Measurements from ENCODE around the gene PHF19.

The PHF19 gene

GRCh38 chr9:120913647-120914264, 36.8 kb upstream of the PHF19 start:
- Histone ChIP-seq H3K4ac (ENCODE audit: low read length) (no peak overlapping the region), H3K36me3 (replicated peaks in 1 of 2; ENCODE audit: control insufficient read depth in 2 of 2, insufficient read depth in 2 of 2, low read length in 2 of 2) (no peaks in the 10 kb centered on the region), H2AK5ac (ENCODE audit: low read depth, low read length) (no peak overlapping the region), H3K23ac (ENCODE audit: low read depth, low read length, poor library complexity) (no peak overlapping the region), H3K18ac (ENCODE audit: low read length) (no peak overlapping the region), H4K91ac (ENCODE audit: low read depth, low read length, poor library complexity) (no peak overlapping the region), H3K4me1 (ENCODE audit: control insufficient read depth in 2 of 2, insufficient read depth in 1 of 2, low read depth in 1 of 2, low read length in 2 of 2) (no peaks in the 10 kb centered on the region), H4K8ac (ENCODE audit: low read depth, low read length) (no peak overlapping the region), H2AFZ (ENCODE audit: low read length) (no peak overlapping the region), H3K14ac (ENCODE audit: low read length) (no peak overlapping the region), H3K9ac (ENCODE audit: low read depth, low read length, poor library complexity) (no peak overlapping the region), H3K79me1 (ENCODE audit: low read depth, low read length) (no peaks in the 10 kb centered on the region), H3K9me3 (replicated peaks in 1 of 2; ENCODE audit: control insufficient read depth in 2 of 2, insufficient read depth in 1 of 2, low read depth in 1 of 2, low read length in 2 of 2) (no peaks in the 10 kb centered on the region), H2BK5ac (ENCODE audit: low read length) (no peak overlapping the region), H3K4me2 (ENCODE audit: insufficient read depth, low read length, poor library complexity, severe bottlenecking) (no peak overlapping the region), H3K4me3 (ENCODE audit: low read length in 2 of 2) (no peak overlapping the region), H3K27ac (replicated peaks; ENCODE audit: low read length) (no peak overlapping the region), H3K27me3 (ENCODE audit: control insufficient read depth in 3 of 3, insufficient read depth in 3 of 3, low read depth in 1 of 3, low read length in 3 of 3) (peaks cover 0 to 7% (median 2%) of the 10 kb centered on the region in 3 experiments), H2BK12ac (ENCODE audit: low read length) (no peak overlapping the region), H2BK120ac (ENCODE audit: low read depth, low read length) (no peak overlapping the region), H2BK15ac (ENCODE audit: low read length) (no peak overlapping the region)
- WGBS, 2 donors (ENCODE audit: extremely low coverage in 2 of 2, insufficient read length in 2 of 2, insufficient replicate concordance in 1 of 2) = no CpG with 5 or more reads among the region's 4 CpGs
- DNase-seq (ENCODE audit: low spot score) = peak; percentile 44

GRCh38 chr9:120912958-120913646, 36.1 kb upstream of the PHF19 start:
- Histone ChIP-seq H3K4ac (ENCODE audit: low read length) (no peak overlapping the region), H3K9me3 (replicated peaks in 1 of 2; ENCODE audit: control insufficient read depth in 2 of 2, insufficient read depth in 1 of 2, low read depth in 1 of 2, low read length in 2 of 2) (no peaks in the 10 kb centered on the region), H3K14ac (ENCODE audit: low read length) (no peak overlapping the region), H3K27ac (replicated peaks; ENCODE audit: low read length) (no peak overlapping the region), H4K8ac (ENCODE audit: low read depth, low read length) (no peak overlapping the region), H3K18ac (ENCODE audit: low read length) (no peak overlapping the region), H2BK15ac (ENCODE audit: low read length) (no peak overlapping the region), H3K23ac (ENCODE audit: low read depth, low read length, poor library complexity) (no peak overlapping the region), H3K79me1 (ENCODE audit: low read depth, low read length) (no peaks in the 10 kb centered on the region), H3K27me3 (ENCODE audit: control insufficient read depth in 3 of 3, insufficient read depth in 3 of 3, low read depth in 1 of 3, low read length in 3 of 3) (peaks cover 0 to 7% (median 2%) of the 10 kb centered on the region in 3 experiments), H4K91ac (ENCODE audit: low read depth, low read length, poor library complexity) (no peak overlapping the region), H2AFZ (ENCODE audit: low read length) (no peak overlapping the region), H2BK12ac (ENCODE audit: low read length) (no peak overlapping the region), H2AK5ac (ENCODE audit: low read depth, low read length) (no peak overlapping the region), H3K36me3 (replicated peaks in 1 of 2; ENCODE audit: control insufficient read depth in 2 of 2, insufficient read depth in 2 of 2, low read length in 2 of 2) (no peaks in the 10 kb centered on the region), H3K9ac (ENCODE audit: low read depth, low read length, poor library complexity) (peak overlapping the region; percentile 38), H3K4me3 (ENCODE audit: low read length in 2 of 2) (no peak overlapping the region), H3K4me2 (ENCODE audit: insufficient read depth, low read length, poor library complexity, severe bottlenecking) (no peak overlapping the region), H3K4me1 (ENCODE audit: control insufficient read depth in 2 of 2, insufficient read depth in 1 of 2, low read depth in 1 of 2, low read length in 2 of 2) (no peaks in the 10 kb centered on the region), H2BK5ac (ENCODE audit: low read length) (no peak overlapping the region), H2BK120ac (ENCODE audit: low read depth, low read length) (no peak overlapping the region)
- WGBS, 2 donors (ENCODE audit: extremely low coverage in 2 of 2, insufficient read length in 2 of 2, insufficient replicate concordance in 1 of 2) = no CpG with 5 or more reads among the region's 13 CpGs
- DNase-seq (ENCODE audit: low spot score) = no peak

- H3K4ac ChIP-seq (ENCODE audit: low read length) = no peak overlapping the region
- no peak overlapping the region for H3K4me3 ChIP-seq (ENCODE audit: low read length in 2 of 2)
- H3K4me2 ChIP-seq (ENCODE audit: insufficient read depth, low read length, poor library complexity, severe bottlenecking) = no peak overlapping the region
- H3K23ac ChIP-seq (ENCODE audit: low read depth, low read length, poor library complexity) = no peak overlapping the region
- no peaks in the 10 kb centered on the region for H3K36me3 ChIP-seq (replicated peaks in 1 of 2; ENCODE audit: control insufficient read depth in 2 of 2, insufficient read depth in 2 of 2, low read length in 2 of 2)
- H4K8ac ChIP-seq (ENCODE audit: low read depth, low read length) = no peak overlapping the region
- H3K27me3 ChIP-seq (ENCODE audit: control insufficient read depth in 3 of 3, insufficient read depth in 3 of 3, low read depth in 1 of 3, low read length in 3 of 3) = peaks cover 0 to 13% (median 2%) of the 10 kb centered on the region in 3 experiments
- H3K4me1 ChIP-seq (ENCODE audit: control insufficient read depth in 2 of 2, insufficient read depth in 1 of 2, low read depth in 1 of 2, low read length in 2 of 2) = no peaks in the 10 kb centered on the region
- no peak overlapping the region for H2AK5ac ChIP-seq (ENCODE audit: low read depth, low read length)
- no peak overlapping the region for H3K18ac ChIP-seq (ENCODE audit: low read length)
- no peak for DNase-seq (ENCODE audit: low spot score)
- no peak overlapping the region for H3K9ac ChIP-seq (ENCODE audit: low read depth, low read length, poor library complexity)
- H3K14ac ChIP-seq (ENCODE audit: low read length) = no peak overlapping the region
- no peaks in the 10 kb centered on the region for H3K9me3 ChIP-seq (replicated peaks in 1 of 2; ENCODE audit: control insufficient read depth in 2 of 2, insufficient read depth in 1 of 2, low read depth in 1 of 2, low read length in 2 of 2)
- no peak overlapping the region for H2BK5ac ChIP-seq (ENCODE audit: low read length)
- no peak overlapping the region for H2AFZ ChIP-seq (ENCODE audit: low read length)
- H2BK12ac ChIP-seq (ENCODE audit: low read length) = no peak overlapping the region
- H3K79me1 ChIP-seq (ENCODE audit: low read depth, low read length) = no peaks in the 10 kb centered on the region
- no peak overlapping the region for H3K27ac ChIP-seq (replicated peaks; ENCODE audit: low read length)
- no peak overlapping the region for H4K91ac ChIP-seq (ENCODE audit: low read depth, low read length, poor library complexity)
- no peak overlapping the region for H2BK120ac ChIP-seq (ENCODE audit: low read depth, low read length)
- no CpG with 5 or more reads among the region's 9 CpGs for WGBS, 2 donors (ENCODE audit: extremely low coverage in 2 of 2, insufficient read length in 2 of 2, insufficient replicate concordance in 1 of 2)
- no peak overlapping the region for H2BK15ac ChIP-seq (ENCODE audit: low read length)
Observed at GRCh38 chr9:120911295-120911837, 34.4 kb upstream of the PHF19 start.

- Histone ChIP-seq H2AFZ (ENCODE audit: low read length) (no peak overlapping the region), H3K27me3 (ENCODE audit: control insufficient read depth in 3 of 3, insufficient read depth in 3 of 3, low read depth in 1 of 3, low read length in 3 of 3) (peaks cover 0 to 13% (median 2%) of the 10 kb centered on the region in 3 experiments), H3K4me3 (ENCODE audit: low read length in 2 of 2) (no peak overlapping the region), H3K79me1 (ENCODE audit: low read depth, low read length) (no peaks in the 10 kb centered on the region), H3K23ac (ENCODE audit: low read depth, low read length, poor library complexity) (no peak overlapping the region), H3K4me1 (ENCODE audit: control insufficient read depth in 2 of 2, insufficient read depth in 1 of 2, low read depth in 1 of 2, low read length in 2 of 2) (no peaks in the 10 kb centered on the region), H2AK5ac (ENCODE audit: low read depth, low read length) (no peak overlapping the region), H2BK15ac (ENCODE audit: low read length) (no peak overlapping the region), H3K18ac (ENCODE audit: low read length) (no peak overlapping the region), H4K8ac (ENCODE audit: low read depth, low read length) (no peak overlapping the region), H2BK5ac (ENCODE audit: low read length) (no peak overlapping the region), H4K91ac (ENCODE audit: low read depth, low read length, poor library complexity) (no peak overlapping the region), H3K27ac (replicated peaks; ENCODE audit: low read length) (no peak overlapping the region), H3K9me3 (replicated peaks in 1 of 2; ENCODE audit: control insufficient read depth in 2 of 2, insufficient read depth in 1 of 2, low read depth in 1 of 2, low read length in 2 of 2) (no peaks in the 10 kb centered on the region), H3K4ac (ENCODE audit: low read length) (no peak overlapping the region), H3K4me2 (ENCODE audit: insufficient read depth, low read length, poor library complexity, severe bottlenecking) (no peak overlapping the region), H3K36me3 (replicated peaks in 1 of 2; ENCODE audit: control insufficient read depth in 2 of 2, insufficient read depth in 2 of 2, low read length in 2 of 2) (no peaks in the 10 kb centered on the region), H3K9ac (ENCODE audit: low read depth, low read length, poor library complexity) (no peak overlapping the region), H2BK12ac (ENCODE audit: low read length) (no peak overlapping the region), H3K14ac (ENCODE audit: low read length) (no peak overlapping the region), H2BK120ac (ENCODE audit: low read depth, low read length) (no peak overlapping the region)
- no CpG with 5 or more reads among the region's 3 CpGs for WGBS, 2 donors (ENCODE audit: extremely low coverage in 2 of 2, insufficient read length in 2 of 2, insufficient replicate concordance in 1 of 2)
- no peak for DNase-seq (ENCODE audit: low spot score)
Observed at GRCh38 chr9:120910643-120911042, 33.7 kb upstream of the PHF19 start.

Measured in neuronal stem cell (in vitro differentiated cells).